Left lung (tissue), 10 donors: ENCODE results near the gene HIVEP3. TPM values are rescaled to one million over a fixed set of nuclear protein-coding genes. Genes with fewer than 3 reads are reported as not detected.

Experiments used
- ATAC-seq: fragments of 200-7000 bp; cut with Tn5 transposase; one replicate; pipeline ENCODE4 v1.9.1; 2020; ENCODE audit warnings: moderate library complexity
- DNase-seq, 4 donors: peaks; one replicate each; pipeline ENCODE4 v3.0.0-alpha.2; 2013 to 2020
- H3K27ac ChIP-seq, 2 donors: fragments of 200-600 bp; sonication (generic) in 1 of 2; one replicate each; pipeline versions ENCODE4 v1.5.0 to v1.8.0; 2020 to 2021
- H3K27me3 ChIP-seq, 2 donors: fragments of 200-600 bp; sonication (generic) in 1 of 2; one replicate each; pipeline versions ENCODE4 v1.5.0 to v1.8.0; 2020 to 2021
- H3K36me3 ChIP-seq, 2 donors: fragments of 200-600 bp; sonication (generic) in 1 of 2; one replicate each; pipeline versions ENCODE4 v1.5.0 to v1.8.0; 2020 to 2021
- H3K4me1 ChIP-seq, 2 donors: fragments of 200-600 bp; one replicate each; pipeline ENCODE4 v1.8.0; 2021
- H3K4me3 ChIP-seq, 2 donors: fragments of 200-600 bp; sonication (generic) in 1 of 2; one replicate each; pipeline versions ENCODE4 v1.5.0 to v1.8.0; 2020 to 2021; ENCODE audit warnings: mild to moderate bottlenecking in 1 of 2
- H3K9me3 ChIP-seq, 2 donors: fragments of 200-600 bp; sonication (generic) in 1 of 2; one replicate each; pipeline versions ENCODE4 v1.5.0 to v1.8.0; 2020 to 2021
- intact Hi-C, 2 donors: fragments of 100-400 bp; cut with DNase I; formaldehyde crosslinking; loops; one replicate each; pipeline versions ENCODE4 v1.11.2 to v1.14.2; 2022
- polyA plus RNA-seq, 6 donors: library from polyadenylated mRNA; unstranded; fragments of 120-200 nt; gene quantifications; one replicate each; pipeline ENCODE4 v1.2.1, GENCODE V29; 2013; ENCODE audit not compliant: insufficient read length in 6 of 6
- total RNA-seq, 2 donors: library from RNA; stranded (reverse); fragmentation: NEBNext Ultra II Directional; extraction: Animal tissue kit (Norgen Biotek cat#: 25700); gene quantifications; one replicate each; pipeline ENCODE4 v1.2.1, GENCODE V29; 2021
- TF ChIP-seq, protein P1 (sequence below), 2 donors: fragments of 200-600 bp; sonication (generic) in 1 of 2; IDR thresholded peaks; one replicate each; pipeline versions ENCODE4 v1.5.0 to v1.8.0; 2021; ENCODE audit warnings: antibody characterized with exemption in 2 of 2
- donor health status: DM: no; HTN: yes; CAD: no.
- donor health status: DM: no; HTN: no; CAD: no.

HIVEP3 gene
- total and polyA plus RNA-seq, 8 donors: 6.0 to 15.6 (median 7.4) TPM

DNA sequence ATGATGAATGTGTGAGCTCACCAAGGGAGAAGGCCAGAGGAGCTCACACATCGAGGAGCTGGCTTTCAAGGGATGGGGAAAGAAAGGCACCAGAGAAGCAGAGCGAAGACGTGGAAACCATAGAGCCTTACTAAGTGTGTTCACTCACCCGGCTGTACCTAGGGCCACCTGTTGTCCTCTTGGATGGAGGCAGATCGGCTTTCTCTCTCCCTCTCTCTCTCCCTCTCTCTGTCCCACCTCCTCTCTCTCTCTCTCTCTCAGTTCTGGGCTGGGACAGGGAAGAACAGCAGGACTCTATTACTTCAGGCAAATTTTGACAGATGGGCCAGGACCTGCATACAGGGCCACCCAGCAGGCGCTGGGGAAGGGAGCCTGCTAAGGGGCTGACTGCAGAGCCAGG lies 64.8 kb downstream of the HIVEP3 start:
- Histone ChIP-seq H3K27me3 (no peaks in the 10 kb centered on the region), H3K9me3 (no peaks in the 10 kb centered on the region), H3K4me1 (no peaks in the 10 kb centered on the region), H3K27ac (no peak overlapping the region), H3K36me3 (no peaks in the 10 kb centered on the region), H3K4me3 (no peak overlapping the region)
- no peak for DNase-seq
- TF ChIP-seq, protein P1, sequence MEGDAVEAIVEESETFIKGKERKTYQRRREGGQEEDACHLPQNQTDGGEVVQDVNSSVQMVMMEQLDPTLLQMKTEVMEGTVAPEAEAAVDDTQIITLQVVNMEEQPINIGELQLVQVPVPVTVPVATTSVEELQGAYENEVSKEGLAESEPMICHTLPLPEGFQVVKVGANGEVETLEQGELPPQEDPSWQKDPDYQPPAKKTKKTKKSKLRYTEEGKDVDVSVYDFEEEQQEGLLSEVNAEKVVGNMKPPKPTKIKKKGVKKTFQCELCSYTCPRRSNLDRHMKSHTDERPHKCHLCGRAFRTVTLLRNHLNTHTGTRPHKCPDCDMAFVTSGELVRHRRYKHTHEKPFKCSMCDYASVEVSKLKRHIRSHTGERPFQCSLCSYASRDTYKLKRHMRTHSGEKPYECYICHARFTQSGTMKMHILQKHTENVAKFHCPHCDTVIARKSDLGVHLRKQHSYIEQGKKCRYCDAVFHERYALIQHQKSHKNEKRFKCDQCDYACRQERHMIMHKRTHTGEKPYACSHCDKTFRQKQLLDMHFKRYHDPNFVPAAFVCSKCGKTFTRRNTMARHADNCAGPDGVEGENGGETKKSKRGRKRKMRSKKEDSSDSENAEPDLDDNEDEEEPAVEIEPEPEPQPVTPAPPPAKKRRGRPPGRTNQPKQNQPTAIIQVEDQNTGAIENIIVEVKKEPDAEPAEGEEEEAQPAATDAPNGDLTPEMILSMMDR (IDR thresholded peaks at IDR 0.05): no peak
- intact Hi-C loops: no loop called here
- no peak for ATAC-seq

DNA sequence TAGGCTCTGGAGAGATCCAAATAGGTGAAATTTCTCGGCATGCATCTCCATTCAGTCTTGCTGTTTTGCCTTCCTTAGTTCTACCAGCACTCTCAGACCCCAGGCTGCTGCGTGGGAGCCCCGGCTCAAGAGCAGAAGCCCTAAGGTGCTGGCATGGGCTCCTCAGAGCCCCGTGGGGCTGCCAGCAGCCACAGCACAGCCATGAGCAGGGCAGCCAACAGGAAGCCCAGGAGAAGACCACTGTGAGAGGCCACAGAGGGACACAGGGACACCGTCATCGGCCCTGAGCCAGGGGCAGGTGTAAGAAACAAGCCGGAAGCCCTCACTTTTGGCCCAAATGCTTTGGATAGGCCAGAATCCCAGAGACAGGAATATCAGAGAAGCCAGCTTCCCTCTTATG lies 66.6 kb downstream of the HIVEP3 start:
- no peak overlapping the region for H3K4me3 ChIP-seq
- ATAC-seq (no peak), DNase-seq (no peak)
- H3K27ac ChIP-seq: no peak overlapping the region
- TF ChIP-seq, protein P1 (IDR thresholded peaks at IDR 0.05): no peak
- no peaks in the 10 kb centered on the region for H3K27me3 ChIP-seq
- intact Hi-C loops: no loop called here
- H3K4me1 ChIP-seq: peaks cover 0 to 10% of the 10 kb centered on the region in 2 donors
- H3K36me3 ChIP-seq: no peaks in the 10 kb centered on the region
- no peaks in the 10 kb centered on the region for H3K9me3 ChIP-seq

DNA sequence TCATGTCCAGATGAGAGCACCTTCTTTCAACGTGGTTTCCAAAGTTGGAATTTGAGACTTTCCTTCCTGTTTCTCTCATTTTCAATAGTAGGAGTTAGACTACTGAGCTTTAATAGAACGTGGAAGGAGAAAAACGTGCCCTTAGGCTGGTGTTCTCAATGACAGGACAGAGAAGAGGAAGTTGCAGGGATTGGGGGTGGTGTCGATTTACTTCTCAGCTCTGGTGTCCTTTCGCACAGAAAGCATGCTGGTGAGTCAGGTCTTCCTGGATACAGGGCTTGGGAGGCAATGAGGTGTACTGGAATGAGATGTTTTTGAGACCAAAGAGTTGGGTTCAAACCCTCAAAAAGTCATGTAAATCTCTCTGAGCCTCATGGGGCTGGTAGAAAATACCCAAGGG lies 67.1 kb downstream of the HIVEP3 start:
- Histone ChIP-seq H3K27me3 (no peaks in the 10 kb centered on the region), H3K4me1 (peaks cover 0 to 10% of the 10 kb centered on the region in 2 donors), H3K36me3 (no peaks in the 10 kb centered on the region), H3K9me3 (no peaks in the 10 kb centered on the region), H3K4me3 (no peak overlapping the region), H3K27ac (no peak overlapping the region)
- intact Hi-C loops: no loop called here
- ATAC-seq: peak; percentile 61
- TF ChIP-seq, protein P1 (IDR thresholded peaks at IDR 0.05): no peak
- peak in 1 of 4 donors; percentile 49 for DNase-seq

DNA sequence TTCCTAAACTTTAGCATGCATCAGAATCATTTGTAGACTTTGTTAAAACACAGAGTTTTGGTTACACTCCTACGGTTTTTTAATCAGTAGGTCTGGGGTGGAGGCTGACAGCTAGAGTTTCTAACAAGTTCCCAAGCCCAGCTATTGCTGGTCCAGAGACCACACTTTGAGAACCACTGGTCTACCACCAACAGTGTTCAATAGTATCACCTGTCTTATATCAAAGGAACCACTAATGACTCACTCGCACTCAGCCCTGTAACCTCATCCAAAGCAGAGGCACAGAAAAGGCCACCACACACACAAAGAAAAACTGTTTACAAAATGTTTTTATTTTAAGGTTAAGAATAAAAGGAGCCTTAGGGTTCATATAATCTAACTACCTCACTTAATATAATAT lies 68.7 kb downstream of the HIVEP3 start:
- Histone ChIP-seq H3K9me3 (no peaks in the 10 kb centered on the region), H3K4me1 (peaks cover 0 to 10% of the 10 kb centered on the region in 2 donors), H3K36me3 (no peaks in the 10 kb centered on the region), H3K27ac (no peak overlapping the region), H3K27me3 (no peaks in the 10 kb centered on the region), H3K4me3 (no peak overlapping the region)
- ATAC-seq: no peak
- intact Hi-C loops: no loop called here
- TF ChIP-seq, protein P1 (IDR thresholded peaks at IDR 0.05): no peak
- DNase-seq: no peak

DNA sequence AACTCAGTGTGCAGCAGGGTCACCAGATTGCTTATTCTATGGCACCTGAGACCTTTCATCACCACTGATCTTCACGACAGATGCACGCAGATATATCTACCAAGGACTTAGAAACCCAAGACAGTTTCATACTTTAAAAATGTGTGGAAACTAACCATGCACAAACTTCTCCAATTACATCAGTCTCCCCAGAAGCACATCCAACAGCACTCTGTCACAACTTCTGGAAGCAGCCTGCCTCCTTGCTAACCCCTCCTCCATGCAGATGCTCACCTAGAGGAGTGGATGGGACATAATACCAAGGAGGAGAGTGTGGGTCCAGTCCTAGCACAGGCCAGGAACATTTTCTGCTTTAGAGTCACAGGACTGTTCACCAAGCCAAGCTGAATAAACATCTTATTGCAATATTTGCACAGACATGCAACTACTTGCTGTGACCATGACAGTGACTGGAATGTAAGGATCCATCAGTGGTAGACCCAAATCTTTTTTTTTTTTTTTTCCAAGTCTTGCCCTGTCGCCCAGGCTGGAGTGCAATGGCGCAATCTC lies 69.4 kb downstream of the HIVEP3 start:
- ATAC-seq (no peak), DNase-seq (no peak)
- Histone ChIP-seq H3K9me3 (no peaks in the 10 kb centered on the region), H3K27me3 (no peaks in the 10 kb centered on the region), H3K27ac (no peak overlapping the region), H3K4me1 (peaks cover 0 to 10% of the 10 kb centered on the region in 2 donors), H3K36me3 (no peaks in the 10 kb centered on the region), H3K4me3 (no peak overlapping the region)
- intact Hi-C loops: no loop called here
- TF ChIP-seq, protein P1 (IDR thresholded peaks at IDR 0.05): no peak
